OCI-LY7 (cell line): ENCODE results near the gene SMPD2.

Experiments
- EZH2phosphoT487 ChIP-seq: fragments of 200-600 bp; sonication (generic); IDR thresholded peaks from 2 replicates; pipeline ENCODE4 v1.6.1; 2018; ENCODE audit warnings: low read depth, borderline replicate concordance, mild to moderate bottlenecking, mixed run types, antibody characterized with exemption, low read length, moderate library complexity, mixed read lengths
- TF ChIP-seq, protein P1 (sequence below): fragments of 200-600 bp; sonication (generic); conservative IDR thresholded peaks from 2 replicates; pipeline ENCODE4 v1.5.1; 2014; ENCODE audit warnings: mild to moderate bottlenecking, antibody characterized with exemption, low read length, moderate library complexity, mixed read lengths

DNA sequence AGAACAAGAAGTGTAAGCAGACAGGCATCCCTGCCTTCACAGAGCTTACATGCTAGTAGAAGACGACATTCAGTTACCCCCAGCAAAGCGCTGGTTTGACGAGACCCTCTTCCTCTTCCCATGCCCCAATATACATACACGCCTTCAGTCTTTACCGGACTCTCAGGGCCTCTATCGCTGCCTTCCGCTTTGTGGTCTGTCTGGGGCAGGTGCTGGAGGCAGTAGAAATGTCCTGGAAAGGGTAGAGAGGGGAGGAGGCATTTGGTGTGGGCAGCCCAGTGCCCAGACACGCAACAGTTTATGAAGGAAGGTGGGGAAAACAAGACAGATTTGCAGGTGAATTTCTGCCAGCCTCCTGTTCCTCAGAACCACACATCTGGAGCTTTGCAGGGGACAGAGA lies 6.0 kb downstream of the SMPD2 start:
- TF ChIP-seq, protein P1, sequence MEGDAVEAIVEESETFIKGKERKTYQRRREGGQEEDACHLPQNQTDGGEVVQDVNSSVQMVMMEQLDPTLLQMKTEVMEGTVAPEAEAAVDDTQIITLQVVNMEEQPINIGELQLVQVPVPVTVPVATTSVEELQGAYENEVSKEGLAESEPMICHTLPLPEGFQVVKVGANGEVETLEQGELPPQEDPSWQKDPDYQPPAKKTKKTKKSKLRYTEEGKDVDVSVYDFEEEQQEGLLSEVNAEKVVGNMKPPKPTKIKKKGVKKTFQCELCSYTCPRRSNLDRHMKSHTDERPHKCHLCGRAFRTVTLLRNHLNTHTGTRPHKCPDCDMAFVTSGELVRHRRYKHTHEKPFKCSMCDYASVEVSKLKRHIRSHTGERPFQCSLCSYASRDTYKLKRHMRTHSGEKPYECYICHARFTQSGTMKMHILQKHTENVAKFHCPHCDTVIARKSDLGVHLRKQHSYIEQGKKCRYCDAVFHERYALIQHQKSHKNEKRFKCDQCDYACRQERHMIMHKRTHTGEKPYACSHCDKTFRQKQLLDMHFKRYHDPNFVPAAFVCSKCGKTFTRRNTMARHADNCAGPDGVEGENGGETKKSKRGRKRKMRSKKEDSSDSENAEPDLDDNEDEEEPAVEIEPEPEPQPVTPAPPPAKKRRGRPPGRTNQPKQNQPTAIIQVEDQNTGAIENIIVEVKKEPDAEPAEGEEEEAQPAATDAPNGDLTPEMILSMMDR: no peak
- TF ChIP-seq EZH2phosphoT487: no peak
